ENCODE measurements around the gene NRXN3.

DNA sequence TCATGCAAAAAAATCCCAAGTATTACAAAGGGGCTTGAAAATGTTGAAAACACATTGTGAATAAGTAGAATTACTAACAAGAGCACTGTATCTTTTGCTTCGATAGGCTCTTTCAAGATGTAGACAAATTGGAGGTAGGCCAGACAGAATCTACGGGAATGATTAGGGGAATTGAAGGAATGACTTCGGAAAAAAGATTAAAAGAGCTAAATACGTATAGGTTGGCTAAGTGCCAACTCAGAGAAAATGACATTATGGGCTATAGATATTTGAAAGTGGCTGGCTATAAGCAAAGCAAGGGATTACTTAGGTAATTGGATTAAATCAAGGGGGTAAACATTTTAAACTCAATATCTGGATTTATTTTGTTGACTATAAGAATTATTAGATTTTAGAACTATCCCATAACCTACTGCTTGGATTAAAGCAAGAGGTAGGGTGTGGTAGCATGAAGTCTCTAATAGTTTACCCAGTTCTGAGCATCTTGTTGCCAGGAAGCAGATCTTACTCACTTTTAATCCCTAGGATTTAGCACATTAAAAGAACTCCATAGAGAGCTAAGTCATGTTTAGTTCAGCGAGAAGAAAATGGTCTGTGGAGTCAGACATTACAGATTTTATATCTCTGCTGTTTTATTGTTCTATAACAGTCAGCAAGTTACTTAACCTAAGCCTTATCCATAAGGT lies 1551.4 kb downstream of the NRXN3 start:
- TF ChIP-seq, protein P1, sequence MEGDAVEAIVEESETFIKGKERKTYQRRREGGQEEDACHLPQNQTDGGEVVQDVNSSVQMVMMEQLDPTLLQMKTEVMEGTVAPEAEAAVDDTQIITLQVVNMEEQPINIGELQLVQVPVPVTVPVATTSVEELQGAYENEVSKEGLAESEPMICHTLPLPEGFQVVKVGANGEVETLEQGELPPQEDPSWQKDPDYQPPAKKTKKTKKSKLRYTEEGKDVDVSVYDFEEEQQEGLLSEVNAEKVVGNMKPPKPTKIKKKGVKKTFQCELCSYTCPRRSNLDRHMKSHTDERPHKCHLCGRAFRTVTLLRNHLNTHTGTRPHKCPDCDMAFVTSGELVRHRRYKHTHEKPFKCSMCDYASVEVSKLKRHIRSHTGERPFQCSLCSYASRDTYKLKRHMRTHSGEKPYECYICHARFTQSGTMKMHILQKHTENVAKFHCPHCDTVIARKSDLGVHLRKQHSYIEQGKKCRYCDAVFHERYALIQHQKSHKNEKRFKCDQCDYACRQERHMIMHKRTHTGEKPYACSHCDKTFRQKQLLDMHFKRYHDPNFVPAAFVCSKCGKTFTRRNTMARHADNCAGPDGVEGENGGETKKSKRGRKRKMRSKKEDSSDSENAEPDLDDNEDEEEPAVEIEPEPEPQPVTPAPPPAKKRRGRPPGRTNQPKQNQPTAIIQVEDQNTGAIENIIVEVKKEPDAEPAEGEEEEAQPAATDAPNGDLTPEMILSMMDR (conservative IDR thresholded peaks at IDR 0.05 in 1 of 2, IDR thresholded peaks at IDR 0.05 in 1 of 2; ENCODE audit: low read depth in 1 of 2, low read length in 2 of 2): no peak
- no peak for TF ChIP-seq EZH2 (IDR thresholded peaks at IDR 0.05; ENCODE audit: low read length, missing control alignments)

All from fibroblast of lung (primary cell).